Keratinocyte (primary cell): ENCODE results near the gene ASF1A. TPM values are rescaled to one million over a fixed set of nuclear protein-coding genes. Genes with fewer than 3 reads are reported as not detected.
A peak's percentile ranks its signal among the peaks of the same experiment; 100 is the strongest.

ENCODE experiments used
- DNase-seq: peaks from one replicate; pipeline ENCODE4 v3.0.0-alpha.2; 2011; ENCODE audit warnings: low read depth, missing footprints, low spot score
- FAIRE-seq: peaks from 2 replicates; lab custom pipeline; 2011; peaks lifted over from hg19 to GRCh38; lab: Jason Lieb, UNC
- H2AFZ ChIP-seq: 2 replicates; pipeline ENCODE4 v1.6.0; 2012; ENCODE audit warnings: low read length, control low read depth, inconsistent platforms; ENCODE audit not compliant: control insufficient read depth
- H3K27ac ChIP-seq: 2 replicates; pipeline ENCODE4 v1.5.1; 2011; ENCODE audit warnings: low read length; ENCODE audit not compliant: control insufficient read depth, insufficient read depth
- H3K27me3 ChIP-seq: 3 replicates; pipeline ENCODE4 v1.6.0; 2011; ENCODE audit warnings: low read length; ENCODE audit not compliant: control insufficient read depth, insufficient read depth; ENCODE audit errors: extremely low read depth
- H3K36me3 ChIP-seq, 2 experiments: 2 replicates in 1 of 2; 3 replicates in 1 of 2; pipeline ENCODE4 v1.5.1; 2011; ENCODE audit warnings: low read length in 2 of 2, mild to moderate bottlenecking in 1 of 2; ENCODE audit not compliant: control insufficient read depth in 2 of 2, insufficient read depth in 2 of 2; ENCODE audit errors: extremely low read depth in 1 of 2
- H3K4me1 ChIP-seq: 3 replicates; pipeline ENCODE4 v1.5.1; 2011; ENCODE audit warnings: low read length; ENCODE audit not compliant: control insufficient read depth, insufficient read depth; ENCODE audit errors: extremely low read depth
- H3K4me2 ChIP-seq: 3 replicates; pipeline ENCODE4 v1.6.0; 2011; ENCODE audit warnings: low read depth, low read length; ENCODE audit not compliant: control insufficient read depth, insufficient read depth; ENCODE audit errors: extremely low read depth
- H3K4me3 ChIP-seq, 3 experiments: fragments of 200-600 bp in 1 of 3; sonication (generic) in 1 of 3; 2 replicates in 2 of 3; 3 replicates in 1 of 3; pipeline ENCODE4 v1.5.1; 2011 to 2016; ENCODE audit warnings: low read length in 3 of 3, mild to moderate bottlenecking in 3 of 3, control low read depth in 2 of 3, inconsistent platforms in 1 of 3, low read depth in 1 of 3, mixed read lengths in 1 of 3, mixed run types in 1 of 3, moderate library complexity in 1 of 3; ENCODE audit not compliant: control insufficient read depth in 2 of 3, insufficient read depth in 2 of 3; ENCODE audit errors: extremely low read depth in 1 of 3
- H3K79me2 ChIP-seq: 2 replicates; pipeline ENCODE4 v1.6.0; 2012; ENCODE audit warnings: low read length; ENCODE audit not compliant: control insufficient read depth, insufficient read depth
- H3K9ac ChIP-seq: 3 replicates; pipeline ENCODE4 v1.6.0; 2011; ENCODE audit warnings: low read length; ENCODE audit not compliant: control insufficient read depth, insufficient read depth; ENCODE audit errors: extremely low read depth
- H3K9me1 ChIP-seq: 3 replicates; pipeline ENCODE4 v1.6.0; 2011; ENCODE audit warnings: low read length; ENCODE audit not compliant: control insufficient read depth, insufficient read depth; ENCODE audit errors: extremely low read depth
- H3K9me3 ChIP-seq: 2 replicates; pipeline ENCODE4 v1.5.1; 2012; ENCODE audit warnings: low read depth, low read length; ENCODE audit not compliant: control insufficient read depth
- H4K20me1 ChIP-seq: 3 replicates; pipeline ENCODE4 v1.6.0; 2011; ENCODE audit warnings: low read length; ENCODE audit not compliant: control insufficient read depth, insufficient read depth; ENCODE audit errors: extremely low read depth
- EZH2 ChIP-seq: IDR thresholded peaks from one replicate; pipeline ENCODE4 v1.6.1; 2012; ENCODE audit warnings: inconsistent platforms, mild to moderate bottlenecking, low read length, moderate library complexity
- dilution Hi-C: fragments of 300-500 bp; cut with MboI; formaldehyde crosslinking; loops from one replicate; pipeline ENCODE4 v1.7.0; 2020; ENCODE audit warnings: low sequenced_read_pairs; ENCODE audit not compliant: extremely low pct_ligation_motif_present
- polyA plus RNA-seq, 5 experiments: library from polyadenylated mRNA; depleted of rRNA in 3 of 5; stranded (reverse) in 3 of 5; stranded (forward) in 1 of 5; unstranded in 1 of 5; fragments of >200 nt; gene quantifications; 1 replicate in 1 of 5; 2 replicates in 3 of 5; 3 replicates in 1 of 5; pipeline versions ENCODE4 v1.2.1 to v1.2.3, GENCODE V29; 2011 to 2012; ENCODE audit warnings: missing spikeins in 2 of 5, low read depth in 1 of 5, low replicate concordance in 1 of 5
- TF ChIP-seq, protein P1 (sequence below), 3 experiments: IDR thresholded peaks in 1 of 3; conservative IDR thresholded peaks in 1 of 3; optimal IDR thresholded peaks in 1 of 3; 2 replicates in 2 of 3; 3 replicates in 1 of 3; pipeline versions ENCODE3 to v1.5.1; 2011; ENCODE audit warnings: low read length in 3 of 3, mild to moderate bottlenecking in 3 of 3, moderate library complexity in 2 of 3, control low read depth in 1 of 3, inconsistent platforms in 1 of 3; ENCODE audit not compliant: insufficient read depth in 2 of 3; ENCODE audit errors: extremely low read depth in 1 of 3

Gene ASF1A
- polyA plus RNA-seq, 1 donor (not counting 4 experiments of a cell fraction or from before 2014, with no cell fraction given): 19.9 TPM

DNA sequence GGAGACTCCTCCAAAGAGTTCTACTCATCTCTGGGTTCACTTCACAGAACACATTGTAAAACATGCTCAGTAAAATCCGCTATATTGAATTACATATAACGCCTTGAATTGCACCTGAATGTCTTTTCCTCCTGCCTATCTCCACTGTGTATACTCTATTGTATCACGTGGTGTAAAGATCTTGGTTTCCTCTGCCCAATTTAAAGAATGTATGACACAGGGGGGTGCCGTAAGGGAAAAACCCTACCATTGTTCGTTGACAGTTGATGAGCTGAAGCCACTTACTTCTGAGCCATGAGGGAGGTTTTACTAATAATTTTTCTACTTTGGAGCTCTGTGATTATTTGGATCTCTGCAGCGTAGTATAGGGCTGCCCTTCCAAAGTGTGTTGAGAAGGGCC is 6.0 kb downstream of the ASF1A start:
- Histone ChIP-seq H3K36me3 (peaks cover 3 to 5% of the 10 kb centered on the region in 2 experiments), H3K9ac (no peak overlapping the region), H3K9me1 (no peaks in the 10 kb centered on the region), H3K4me2 (no peak overlapping the region), H4K20me1 (no peaks in the 10 kb centered on the region), H2AFZ (no peak overlapping the region), H3K79me2 (peaks cover 48% of the 10 kb centered on the region), H3K27me3 (no peaks in the 10 kb centered on the region), H3K27ac (no peak overlapping the region), H3K4me3 (no peak overlapping the region), H3K9me3 (no peaks in the 10 kb centered on the region), H3K4me1 (peaks cover 14% of the 10 kb centered on the region)
- dilution Hi-C loops: no loop called here
- TF ChIP-seq EZH2: no peak
- TF ChIP-seq, protein P1, sequence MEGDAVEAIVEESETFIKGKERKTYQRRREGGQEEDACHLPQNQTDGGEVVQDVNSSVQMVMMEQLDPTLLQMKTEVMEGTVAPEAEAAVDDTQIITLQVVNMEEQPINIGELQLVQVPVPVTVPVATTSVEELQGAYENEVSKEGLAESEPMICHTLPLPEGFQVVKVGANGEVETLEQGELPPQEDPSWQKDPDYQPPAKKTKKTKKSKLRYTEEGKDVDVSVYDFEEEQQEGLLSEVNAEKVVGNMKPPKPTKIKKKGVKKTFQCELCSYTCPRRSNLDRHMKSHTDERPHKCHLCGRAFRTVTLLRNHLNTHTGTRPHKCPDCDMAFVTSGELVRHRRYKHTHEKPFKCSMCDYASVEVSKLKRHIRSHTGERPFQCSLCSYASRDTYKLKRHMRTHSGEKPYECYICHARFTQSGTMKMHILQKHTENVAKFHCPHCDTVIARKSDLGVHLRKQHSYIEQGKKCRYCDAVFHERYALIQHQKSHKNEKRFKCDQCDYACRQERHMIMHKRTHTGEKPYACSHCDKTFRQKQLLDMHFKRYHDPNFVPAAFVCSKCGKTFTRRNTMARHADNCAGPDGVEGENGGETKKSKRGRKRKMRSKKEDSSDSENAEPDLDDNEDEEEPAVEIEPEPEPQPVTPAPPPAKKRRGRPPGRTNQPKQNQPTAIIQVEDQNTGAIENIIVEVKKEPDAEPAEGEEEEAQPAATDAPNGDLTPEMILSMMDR (optimal IDR thresholded peaks at IDR 0.05 in 1 of 3, IDR thresholded peaks at IDR 0.05 in 1 of 3, conservative IDR thresholded peaks at IDR 0.05 in 1 of 3; ENCODE audit: extremely low read depth in 1 of 3, insufficient read depth in 2 of 3, low read length in 3 of 3): no peak
- FAIRE-seq (no peak), DNase-seq (no peak)

DNA sequence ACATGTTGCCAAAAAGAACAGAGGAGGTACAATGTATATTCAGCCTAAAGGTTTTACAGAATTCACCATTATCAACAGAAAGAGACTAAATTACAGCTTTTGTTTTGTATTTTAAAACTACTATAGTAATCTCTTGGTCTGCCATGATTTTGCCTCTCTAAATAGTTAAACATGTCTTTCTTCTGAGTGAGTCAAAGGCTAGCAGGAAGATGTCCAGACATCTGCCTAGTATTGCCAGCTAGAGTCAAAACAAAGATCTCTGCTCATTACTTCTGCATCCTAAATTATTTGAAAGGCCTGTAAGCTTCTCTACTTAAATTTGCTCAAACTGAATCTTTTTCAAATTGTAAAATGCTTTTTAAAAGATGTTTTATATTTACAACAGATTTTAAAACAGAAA is 8.8 kb downstream of the ASF1A start:
- H3K27ac ChIP-seq: peak overlapping the region; percentile 48
- no peak for DNase-seq
- H3K4me1 ChIP-seq: peaks cover 16% of the 10 kb centered on the region
- H3K4me3 ChIP-seq: no peak overlapping the region
- peak overlapping the region; percentile 1 for H3K4me2 ChIP-seq
- H3K27me3 ChIP-seq: no peaks in the 10 kb centered on the region
- no peaks in the 10 kb centered on the region for H3K9me3 ChIP-seq
- H4K20me1 ChIP-seq: no peaks in the 10 kb centered on the region
- peaks cover 32% of the 10 kb centered on the region for H3K79me2 ChIP-seq
- dilution Hi-C loops: no loop called here
- peak overlapping the region; percentile 1 for H2AFZ ChIP-seq
- TF ChIP-seq EZH2: no peak
- TF ChIP-seq, protein P1 (optimal IDR thresholded peaks at IDR 0.05 in 1 of 3, IDR thresholded peaks at IDR 0.05 in 1 of 3, conservative IDR thresholded peaks at IDR 0.05 in 1 of 3; ENCODE audit: extremely low read depth in 1 of 3, insufficient read depth in 2 of 3, low read length in 3 of 3): no peak
- H3K36me3 ChIP-seq: peaks cover 5 to 12% of the 10 kb centered on the region in 2 experiments
- H3K9me1 ChIP-seq: no peaks in the 10 kb centered on the region
- peak; percentile 68 for FAIRE-seq
- H3K9ac ChIP-seq: no peak overlapping the region
